ENCODE results near the gene USP10.

The USP10 gene

DNA sequence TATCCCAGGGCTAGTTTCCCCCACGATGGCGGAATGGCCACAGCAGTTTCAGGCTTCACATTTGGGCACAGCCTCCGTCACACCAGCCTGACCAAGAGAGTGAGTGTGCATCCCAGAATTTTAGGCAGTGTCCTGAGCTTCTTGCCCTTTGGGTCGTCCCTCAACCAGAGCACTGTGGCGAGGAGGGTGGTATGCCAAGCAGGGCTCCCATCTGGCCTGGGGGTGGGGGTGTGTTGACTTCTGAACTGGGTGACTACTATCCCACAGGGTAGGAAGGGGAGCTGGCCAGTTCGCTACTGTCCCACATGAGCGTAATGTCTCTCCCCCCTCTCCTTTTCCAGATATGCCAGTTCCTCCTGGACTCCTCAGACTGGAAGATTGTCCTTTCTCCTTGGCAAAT lies 16.1 kb downstream of the USP10 start:
- peaks cover 33% of the 10 kb centered on the region for H3K4me1 ChIP-seq (ENCODE audit: control insufficient read depth, insufficient read depth, low read length)
- H3K27me3 ChIP-seq (ENCODE audit: control insufficient read depth, insufficient read depth, low read length), result no peaks in the 10 kb centered on the region
- no peak overlapping the region for H3K4me3 ChIP-seq (ENCODE audit: low read depth, low read length)
- no peak overlapping the region for H3K27ac ChIP-seq (ENCODE audit: low read depth, low read length)
- no peak overlapping the region for H3K9ac ChIP-seq (ENCODE audit: low read depth, low read length)
- no peaks in the 10 kb centered on the region for H3K9me3 ChIP-seq (ENCODE audit: control insufficient read depth, insufficient read depth, low read length)
- H3K36me3 ChIP-seq (ENCODE audit: control insufficient read depth, insufficient read depth, low read length), result peaks cover 19% of the 10 kb centered on the region

DNA sequence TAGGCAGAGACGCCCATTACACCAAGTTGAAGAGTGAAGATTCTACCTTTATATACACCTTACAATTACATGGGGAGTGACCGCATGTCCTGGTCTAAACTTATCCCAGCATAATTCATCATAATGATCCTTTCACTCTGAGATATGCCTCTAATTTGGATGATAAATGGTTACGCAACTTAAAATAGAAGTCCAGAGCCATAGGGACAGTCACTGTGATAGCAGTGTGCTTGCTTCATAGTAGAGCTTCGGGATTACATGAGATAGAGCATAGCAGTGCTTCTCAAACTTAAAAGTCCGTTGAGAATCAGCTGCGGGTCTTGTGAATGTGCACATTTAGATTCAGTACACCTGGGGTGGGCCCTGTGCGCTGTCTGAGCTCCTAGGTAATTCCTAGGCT lies 16.9 kb downstream of the USP10 start:
- Histone ChIP-seq H3K27me3 (ENCODE audit: control insufficient read depth, insufficient read depth, low read length) (no peaks in the 10 kb centered on the region), H3K9ac (ENCODE audit: low read depth, low read length) (no peak overlapping the region), H3K4me1 (ENCODE audit: control insufficient read depth, insufficient read depth, low read length) (peaks cover 27% of the 10 kb centered on the region), H3K4me3 (ENCODE audit: low read depth, low read length) (no peak overlapping the region), H3K27ac (ENCODE audit: low read depth, low read length) (no peak overlapping the region), H3K9me3 (ENCODE audit: control insufficient read depth, insufficient read depth, low read length) (no peaks in the 10 kb centered on the region), H3K36me3 (ENCODE audit: control insufficient read depth, insufficient read depth, low read length) (peaks cover 13% of the 10 kb centered on the region)

DNA sequence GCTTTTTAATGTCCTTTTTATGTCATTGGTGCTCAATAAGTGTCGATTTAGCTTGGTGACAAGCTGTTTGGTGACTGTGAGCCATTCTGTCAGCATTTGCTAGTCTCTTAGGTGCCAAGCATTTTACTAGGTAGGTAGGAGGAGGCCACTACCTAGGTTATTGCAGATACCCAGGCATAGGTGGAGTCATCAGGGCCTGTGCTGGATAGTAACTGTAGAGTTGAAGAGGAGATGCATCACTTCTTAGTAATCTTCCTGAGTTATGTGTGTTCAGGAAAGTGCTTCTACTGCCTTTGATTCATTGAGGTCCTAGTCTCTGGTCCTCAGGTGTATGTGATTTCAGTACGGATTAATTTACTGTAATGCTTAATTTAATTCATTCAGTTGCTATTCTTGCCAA lies 17.7 kb downstream of the USP10 start:
- Histone ChIP-seq H3K27me3 (ENCODE audit: control insufficient read depth, insufficient read depth, low read length) (no peaks in the 10 kb centered on the region), H3K27ac (ENCODE audit: low read depth, low read length) (no peak overlapping the region), H3K4me3 (ENCODE audit: low read depth, low read length) (no peak overlapping the region), H3K36me3 (ENCODE audit: control insufficient read depth, insufficient read depth, low read length) (peaks cover 17% of the 10 kb centered on the region), H3K4me1 (ENCODE audit: control insufficient read depth, insufficient read depth, low read length) (peaks cover 27% of the 10 kb centered on the region), H3K9me3 (ENCODE audit: control insufficient read depth, insufficient read depth, low read length) (no peaks in the 10 kb centered on the region), H3K9ac (ENCODE audit: low read depth, low read length) (no peak overlapping the region)

DNA sequence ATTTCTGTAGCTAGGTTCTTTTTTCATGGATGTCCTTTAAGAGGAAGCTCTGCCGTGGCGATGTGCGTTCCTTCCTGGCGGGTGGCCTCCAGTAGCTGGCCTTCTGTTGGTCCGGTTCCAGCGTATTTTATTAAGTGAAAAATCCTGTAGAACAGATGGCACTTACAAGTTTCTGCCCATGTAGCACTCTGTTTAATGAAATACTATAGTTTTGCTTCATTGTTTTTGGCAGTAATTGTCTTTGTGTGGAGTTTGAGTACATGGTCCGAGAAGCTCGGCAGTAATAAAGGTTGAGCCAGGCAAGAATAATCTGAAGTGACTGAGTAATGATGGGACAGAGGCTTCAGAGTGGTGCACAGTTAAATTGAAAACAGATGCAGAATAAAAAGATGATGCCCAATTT lies 20.4 kb downstream of the USP10 start:
- no peak overlapping the region for H3K9ac ChIP-seq (ENCODE audit: low read depth, low read length)

DNA sequence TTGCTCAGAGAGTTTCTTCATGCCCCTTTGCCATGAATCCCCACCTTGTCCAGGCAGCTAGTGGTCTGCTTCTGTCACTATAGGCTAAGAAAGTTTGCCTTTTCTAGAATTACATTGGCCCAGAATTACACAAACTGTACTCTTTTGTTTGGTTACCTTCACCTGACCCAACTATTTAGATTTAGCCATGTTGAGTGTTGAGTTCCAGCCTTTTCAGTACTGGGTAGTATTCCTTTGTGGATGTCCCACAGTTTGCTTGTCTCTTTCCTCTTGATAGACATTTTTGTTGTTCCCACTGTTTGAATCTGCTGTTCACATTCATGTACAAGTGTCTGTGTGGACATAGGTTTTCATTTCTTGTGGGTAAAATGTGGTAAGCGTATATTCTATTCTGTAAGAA lies 22.3 kb downstream of the USP10 start:
- H3K9me3 ChIP-seq (ENCODE audit: control insufficient read depth, insufficient read depth, low read length), result no peaks in the 10 kb centered on the region
- no peak overlapping the region for H3K9ac ChIP-seq (ENCODE audit: low read depth, low read length)
- H3K4me1 ChIP-seq (ENCODE audit: control insufficient read depth, insufficient read depth, low read length), result peaks cover 49% of the 10 kb centered on the region
- no peak overlapping the region for H3K27ac ChIP-seq (ENCODE audit: low read depth, low read length)
- no peaks in the 10 kb centered on the region for H3K27me3 ChIP-seq (ENCODE audit: control insufficient read depth, insufficient read depth, low read length)
- H3K36me3 ChIP-seq (ENCODE audit: control insufficient read depth, insufficient read depth, low read length), result peaks cover 9% of the 10 kb centered on the region; the same call in 1 of the 2 replicates
- no peak overlapping the region for H3K4me3 ChIP-seq (ENCODE audit: low read depth, low read length)

More for the DNA sequence above, 20.4 kb downstream of the USP10 start:
- Histone ChIP-seq H3K4me1 (ENCODE audit: control insufficient read depth, insufficient read depth, low read length) (peaks cover 35% of the 10 kb centered on the region), H3K27me3 (ENCODE audit: control insufficient read depth, insufficient read depth, low read length) (no peaks in the 10 kb centered on the region), H3K4me3 (ENCODE audit: low read depth, low read length) (no peak overlapping the region), H3K27ac (ENCODE audit: low read depth, low read length) (no peak overlapping the region), H3K36me3 (ENCODE audit: control insufficient read depth, insufficient read depth, low read length) (peaks cover 17% of the 10 kb centered on the region), H3K9me3 (ENCODE audit: control insufficient read depth, insufficient read depth, low read length) (no peaks in the 10 kb centered on the region)

DNA sequence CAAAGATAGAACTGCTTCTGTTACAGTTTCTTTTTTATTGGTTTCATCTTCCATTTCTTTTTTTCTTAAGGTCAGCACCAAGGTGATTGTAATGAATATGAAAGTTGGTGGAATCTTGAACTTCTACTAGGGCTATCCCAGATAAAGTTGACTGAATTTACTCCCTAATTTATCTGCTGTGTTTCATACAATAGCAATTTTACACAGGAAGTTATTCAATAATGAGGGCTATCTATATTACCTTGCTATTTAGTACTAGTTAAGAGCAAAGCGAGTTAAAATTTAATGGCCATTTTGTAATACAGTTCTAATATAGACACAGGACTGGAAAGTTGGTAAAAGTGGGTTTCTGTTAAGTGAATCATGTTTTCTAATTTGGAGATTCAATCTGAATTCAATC lies 24.1 kb downstream of the USP10 start:
- Histone ChIP-seq H3K9me3 (ENCODE audit: control insufficient read depth, insufficient read depth, low read length) (no peaks in the 10 kb centered on the region), H3K4me1 (ENCODE audit: control insufficient read depth, insufficient read depth, low read length) (peaks cover 57% of the 10 kb centered on the region), H3K27ac (ENCODE audit: low read depth, low read length) (peak overlapping the region; percentile 24), H3K4me3 (ENCODE audit: low read depth, low read length) (no peak overlapping the region), H3K27me3 (ENCODE audit: control insufficient read depth, insufficient read depth, low read length) (no peaks in the 10 kb centered on the region), H3K9ac (ENCODE audit: low read depth, low read length) (no peak overlapping the region), H3K36me3 (ENCODE audit: control insufficient read depth, insufficient read depth, low read length) (peaks cover 4% of the 10 kb centered on the region; the same call in 1 of the 2 replicates)

DNA sequence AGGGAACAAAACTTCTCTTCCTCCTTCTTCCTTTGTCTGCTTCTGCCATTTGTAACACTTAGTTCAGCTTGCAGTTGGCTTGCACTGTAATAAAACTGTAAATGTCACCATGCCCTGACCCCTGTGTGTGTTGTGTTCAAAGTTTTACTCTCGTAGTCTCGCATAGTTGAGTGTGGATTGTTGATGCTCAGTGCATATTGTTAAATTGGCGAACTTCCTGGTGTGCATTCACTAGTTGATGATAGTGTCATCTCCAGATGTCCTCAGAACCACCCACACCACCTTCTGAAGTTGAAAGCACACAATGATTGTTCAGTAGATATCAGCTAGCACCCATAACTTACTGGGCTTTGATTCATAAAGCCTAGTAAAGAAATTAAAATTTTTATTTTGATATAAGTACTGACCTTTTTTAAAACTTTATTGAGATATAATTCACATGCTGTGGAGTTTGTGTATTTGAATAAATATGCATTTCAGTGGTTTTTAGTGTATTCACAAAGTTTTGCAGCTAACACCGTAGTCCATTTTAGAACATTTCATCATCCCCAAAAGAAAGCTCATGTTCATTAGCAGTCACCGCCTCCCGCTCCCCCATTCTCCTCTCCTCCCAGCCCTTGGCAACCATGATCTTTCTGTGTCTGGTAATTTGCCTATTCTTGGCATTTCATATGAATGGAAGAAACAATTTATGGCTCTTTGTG lies 25.0 kb downstream of the USP10 start:
- Histone ChIP-seq H3K27me3 (ENCODE audit: control insufficient read depth, insufficient read depth, low read length) (no peaks in the 10 kb centered on the region), H3K9me3 (ENCODE audit: control insufficient read depth, insufficient read depth, low read length) (no peaks in the 10 kb centered on the region), H3K4me1 (ENCODE audit: control insufficient read depth, insufficient read depth, low read length) (peaks cover 61% of the 10 kb centered on the region), H3K4me3 (ENCODE audit: low read depth, low read length) (0 out of 2 replicates have a peak overlapping the region, but pooled peaks have one; percentile 4), H3K36me3 (ENCODE audit: control insufficient read depth, insufficient read depth, low read length) (peaks cover 4% of the 10 kb centered on the region; the same call in 1 of the 2 replicates), H3K27ac (ENCODE audit: low read depth, low read length) (peak overlapping the region; percentile 85), H3K9ac (ENCODE audit: low read depth, low read length) (no peak overlapping the region; the same call in 1 of the 2 replicates)

DNA sequence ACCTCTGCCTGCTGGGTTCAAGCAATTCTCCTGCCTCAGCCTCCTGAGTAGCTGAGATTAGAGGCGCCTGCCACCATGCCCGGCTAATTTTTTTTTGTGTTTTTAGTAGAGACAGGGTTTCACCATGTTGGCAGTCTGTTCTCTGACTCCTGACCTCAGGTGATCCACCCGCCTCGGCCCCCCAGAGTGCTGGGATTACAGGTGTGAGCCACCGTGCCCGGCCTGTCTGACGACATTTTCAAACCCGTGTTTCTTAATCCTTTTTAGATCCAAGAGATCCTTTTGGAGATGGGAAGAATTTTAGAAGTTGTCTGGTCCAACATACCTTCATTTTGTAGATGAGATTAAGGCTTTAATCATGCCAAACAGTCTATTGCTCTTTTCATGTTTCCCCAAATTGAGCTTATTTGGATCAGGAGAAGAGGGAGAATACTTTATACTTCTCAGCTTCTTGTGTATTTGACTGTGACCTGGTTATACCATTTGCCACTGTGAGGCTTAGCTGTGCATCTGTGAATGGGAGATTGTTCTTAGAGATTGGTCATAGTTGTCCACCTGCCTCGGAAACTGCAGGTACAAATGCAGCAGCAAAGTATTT lies 25.8 kb downstream of the USP10 start:
- peaks cover 4% of the 10 kb centered on the region; the same call in 1 of the 2 replicates for H3K36me3 ChIP-seq (ENCODE audit: control insufficient read depth, insufficient read depth, low read length)
- H3K4me1 ChIP-seq (ENCODE audit: control insufficient read depth, insufficient read depth, low read length), result peaks cover 69% of the 10 kb centered on the region
- peak overlapping the region; percentile 46; the same call in 1 of the 2 replicates for H3K9ac ChIP-seq (ENCODE audit: low read depth, low read length)
- H3K27me3 ChIP-seq (ENCODE audit: control insufficient read depth, insufficient read depth, low read length), result no peaks in the 10 kb centered on the region
- H3K9me3 ChIP-seq (ENCODE audit: control insufficient read depth, insufficient read depth, low read length), result no peaks in the 10 kb centered on the region
- H3K27ac ChIP-seq (ENCODE audit: low read depth, low read length), result peak overlapping the region; percentile 85
- H3K4me3 ChIP-seq (ENCODE audit: low read depth, low read length), result peak overlapping the region; percentile 20; the same call in 1 of the 2 replicates

DNA sequence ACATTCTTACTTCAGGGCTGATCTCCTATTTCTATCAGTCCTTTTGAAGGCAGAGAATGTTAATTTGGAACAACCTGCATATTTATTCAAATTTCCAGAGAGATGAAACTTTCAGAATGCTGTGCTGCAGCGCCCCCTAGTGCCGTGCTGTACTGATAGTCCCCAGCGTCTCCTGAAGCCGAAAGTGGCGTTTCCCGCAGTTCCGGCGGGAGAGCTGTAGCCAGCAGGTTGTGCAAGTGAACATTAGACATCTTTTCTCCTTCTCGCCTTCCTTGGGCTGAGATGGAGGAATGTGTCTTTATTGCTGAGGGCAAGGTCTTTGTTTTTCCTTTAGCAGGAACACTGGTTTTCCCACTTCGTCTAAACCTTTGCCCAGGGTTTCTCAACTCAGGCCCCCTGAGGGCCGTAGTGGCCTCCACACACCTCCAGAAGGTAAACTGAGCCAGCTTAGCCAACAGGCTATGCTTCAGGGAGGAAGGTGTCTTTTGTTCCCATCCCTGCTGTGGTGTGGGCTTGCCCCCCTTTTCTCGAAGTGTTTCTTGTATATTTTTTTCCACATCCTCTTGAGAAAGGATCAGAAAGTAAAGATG lies 26.4 kb downstream of the USP10 start:
- Histone ChIP-seq H3K36me3 (ENCODE audit: control insufficient read depth, insufficient read depth, low read length) (peaks cover 4% of the 10 kb centered on the region; the same call in 1 of the 2 replicates), H3K27ac (ENCODE audit: low read depth, low read length) (peak overlapping the region; percentile 85), H3K9ac (ENCODE audit: low read depth, low read length) (no peak overlapping the region; the same call in 1 of the 2 replicates), H3K4me3 (ENCODE audit: low read depth, low read length) (peak overlapping the region; percentile 20; the same call in 1 of the 2 replicates), H3K9me3 (ENCODE audit: control insufficient read depth, insufficient read depth, low read length) (no peaks in the 10 kb centered on the region), H3K4me1 (ENCODE audit: control insufficient read depth, insufficient read depth, low read length) (peaks cover 72% of the 10 kb centered on the region), H3K27me3 (ENCODE audit: control insufficient read depth, insufficient read depth, low read length) (no peaks in the 10 kb centered on the region)

DNA sequence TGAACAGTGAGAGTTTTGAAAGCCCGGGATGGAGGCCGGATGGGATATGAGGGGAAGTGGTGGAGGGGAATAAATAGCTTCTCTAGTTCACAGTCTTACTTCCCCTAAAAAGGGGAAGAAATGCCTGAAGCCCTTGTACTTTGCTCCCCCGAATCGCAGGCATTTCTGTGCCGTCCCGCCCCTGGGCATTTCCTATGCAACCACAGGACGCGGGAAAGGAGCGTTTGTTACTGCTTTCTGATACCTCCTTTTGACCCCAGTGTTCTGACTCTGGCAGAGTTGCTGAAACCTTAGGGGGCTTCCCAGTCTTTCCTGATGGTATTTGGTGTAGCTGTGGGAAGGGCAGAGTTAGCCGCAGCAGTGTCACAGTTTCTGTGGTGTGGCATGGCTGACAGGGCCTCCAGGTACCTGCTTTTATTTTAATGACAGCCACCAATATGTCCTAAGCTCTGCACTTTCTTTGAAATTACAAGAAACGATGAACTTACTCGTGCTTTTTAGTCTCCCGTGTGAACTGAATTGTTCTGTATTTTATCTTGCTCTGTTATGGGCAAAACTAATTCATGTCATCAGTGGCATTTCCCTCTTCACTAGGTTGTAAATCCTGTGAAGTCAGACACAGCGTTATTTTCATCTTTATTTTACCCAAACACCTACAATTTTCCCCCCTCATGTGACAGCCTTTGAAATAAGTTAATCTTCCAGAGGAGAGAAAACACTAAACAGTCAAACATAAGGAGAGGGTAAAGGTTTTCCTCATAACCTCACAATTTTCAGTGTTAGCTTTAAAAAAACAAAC lies 27.1 kb downstream of the USP10 start:
- H3K4me1 ChIP-seq (ENCODE audit: control insufficient read depth, insufficient read depth, low read length), result peaks cover 79% of the 10 kb centered on the region
- H3K36me3 ChIP-seq (ENCODE audit: control insufficient read depth, insufficient read depth, low read length), result peaks cover 4% of the 10 kb centered on the region; the same call in 1 of the 2 replicates
- H3K27me3 ChIP-seq (ENCODE audit: control insufficient read depth, insufficient read depth, low read length), result no peaks in the 10 kb centered on the region
- H3K9me3 ChIP-seq (ENCODE audit: control insufficient read depth, insufficient read depth, low read length), result no peaks in the 10 kb centered on the region
- H3K27ac ChIP-seq (ENCODE audit: low read depth, low read length), result peak overlapping the region; percentile 85
- no peak overlapping the region for H3K4me3 ChIP-seq (ENCODE audit: low read depth, low read length)
- no peak overlapping the region for H3K9ac ChIP-seq (ENCODE audit: low read depth, low read length)
